ENCODE measurements around the gene HILPDA. TPM values are rescaled to one million over a fixed set of nuclear protein-coding genes. Genes with fewer than 3 reads are reported as not detected.
"Not testable (repeated sequence)": the region's sequence is repeated elsewhere in the genome, so short reads cannot be mapped to it uniquely, and the experiment has no call there.

The HILPDA gene
- polyA plus RNA-seq, 4 donors, result 1.8 to 19.1 (median 8.8) TPM

GRCh38 chr7:128497405-128497804 is 41.7 kb downstream of the HILPDA start:
- 96 to 97% (median 96%) methylated on average over 9 of the region's 9 CpGs for WGBS, 3 donors
- Histone ChIP-seq H3K9me3 (ENCODE audit: control insufficient read depth in 2 of 2, insufficient read depth in 1 of 2, low read depth in 1 of 2, low read length in 1 of 2) (no peaks in the 10 kb centered on the region), H3K27ac (ENCODE audit: low read depth in 1 of 3, low read length in 2 of 3) (no peak overlapping the region), H3K36me3 (ENCODE audit: control insufficient read depth in 3 of 3, insufficient read depth in 2 of 3, low read depth in 1 of 3, low read length in 3 of 3) (peaks cover 0 to 50% (median 2%) of the 10 kb centered on the region in 3 donors), H3K27me3 (ENCODE audit: control insufficient read depth in 3 of 3, insufficient read depth in 3 of 3, low read length in 3 of 3) (no peaks in the 10 kb centered on the region), H3K4me1 (ENCODE audit: control insufficient read depth in 3 of 3, insufficient read depth in 2 of 3, low read depth in 1 of 3, low read length in 2 of 3) (no peaks in the 10 kb centered on the region), H3K4me3 (ENCODE audit: low read depth in 1 of 3, low read length in 3 of 3) (no peak overlapping the region)
- FAIRE-seq, result no peak
- no peak for DNase-seq

DNA sequence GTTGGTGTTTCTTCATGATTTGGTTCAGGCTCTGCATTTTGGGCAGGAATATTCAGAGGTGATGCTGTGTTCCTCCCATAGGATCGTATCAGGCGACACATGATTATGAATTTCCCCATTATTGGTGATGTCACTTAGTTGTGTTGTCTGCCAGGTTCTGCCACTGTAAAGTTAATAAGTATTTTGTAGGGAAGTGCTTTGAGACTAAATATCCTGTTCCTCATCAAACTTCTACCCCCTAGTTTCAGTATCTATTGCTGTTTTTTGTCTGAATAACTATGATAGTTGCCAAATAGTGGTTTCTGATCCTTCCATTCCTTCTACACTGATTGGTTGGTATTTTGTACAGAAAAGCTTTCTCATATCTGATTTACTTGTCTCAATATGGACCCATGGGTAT is 49.7 kb downstream of the HILPDA start:
- DNase-seq; H3K4me1 ChIP-seq (ENCODE audit: control insufficient read depth in 3 of 3, insufficient read depth in 2 of 3, low read depth in 1 of 3, low read length in 2 of 3); H3K9me3 ChIP-seq (ENCODE audit: control insufficient read depth in 2 of 2, insufficient read depth in 1 of 2, low read depth in 1 of 2, low read length in 1 of 2); H3K4me3 ChIP-seq (ENCODE audit: low read depth in 1 of 3, low read length in 3 of 3); FAIRE-seq; H3K27me3 ChIP-seq (ENCODE audit: control insufficient read depth in 3 of 3, insufficient read depth in 3 of 3, low read length in 3 of 3); H3K27ac ChIP-seq (ENCODE audit: low read depth in 1 of 3, low read length in 2 of 3): not testable (repeated sequence)
- 83 to 91% (median 83%) methylated on average over 2 of the region's 2 CpGs for WGBS, 3 donors
- peaks cover 0 to 12% (median 0%) of the 10 kb centered on the region in 3 donors for H3K36me3 ChIP-seq (ENCODE audit: control insufficient read depth in 3 of 3, insufficient read depth in 2 of 3, low read depth in 1 of 3, low read length in 3 of 3)

- not testable (repeated sequence) for DNase-seq; H3K4me1 ChIP-seq (ENCODE audit: control insufficient read depth in 3 of 3, insufficient read depth in 2 of 3, low read depth in 1 of 3, low read length in 2 of 3); H3K27ac ChIP-seq (ENCODE audit: low read depth in 1 of 3, low read length in 2 of 3); FAIRE-seq; H3K27me3 ChIP-seq (ENCODE audit: control insufficient read depth in 3 of 3, insufficient read depth in 3 of 3, low read length in 3 of 3); H3K9me3 ChIP-seq (ENCODE audit: control insufficient read depth in 2 of 2, insufficient read depth in 1 of 2, low read depth in 1 of 2, low read length in 1 of 2); H3K4me3 ChIP-seq (ENCODE audit: low read depth in 1 of 3, low read length in 3 of 3); H3K36me3 ChIP-seq (ENCODE audit: control insufficient read depth in 3 of 3, insufficient read depth in 2 of 3, low read depth in 1 of 3, low read length in 3 of 3)
- 84 to 99% (median 94%) methylated on average over 3 of the region's 3 CpGs for WGBS, 3 donors
Observed at GRCh38 chr7:128506819-128507218, 51.1 kb downstream of the HILPDA start.

DNA sequence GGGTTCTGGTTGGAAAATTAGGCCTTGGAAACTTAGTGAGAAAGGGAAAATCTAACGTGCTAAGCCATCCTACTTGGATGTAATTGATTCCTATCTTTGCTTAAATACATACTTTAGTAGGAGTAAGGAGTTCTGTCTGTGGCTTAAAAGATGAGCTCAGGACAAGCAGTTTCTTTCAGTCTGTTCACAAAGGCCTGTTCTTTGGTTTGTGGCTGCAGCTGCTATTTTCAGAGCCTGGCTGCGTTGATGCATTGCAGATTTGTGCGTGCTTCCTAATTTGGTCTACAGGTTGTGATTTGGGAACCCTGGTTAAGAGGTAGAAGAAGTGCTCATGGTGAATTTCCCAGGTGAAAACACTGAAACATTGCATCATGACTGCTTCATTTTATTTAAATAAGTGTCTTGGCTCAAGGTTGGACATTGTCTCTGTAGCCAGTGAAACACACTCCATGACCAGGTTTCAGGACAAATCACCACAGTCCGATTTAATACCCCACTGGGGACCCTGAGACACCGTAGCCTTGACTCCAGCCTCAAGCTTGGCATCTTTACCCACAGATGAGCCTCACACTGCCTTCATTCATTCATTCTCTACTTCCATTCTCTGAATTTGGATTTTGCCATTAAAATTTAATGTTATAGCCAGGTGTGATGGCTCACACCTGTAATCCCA is 51.8 kb downstream of the HILPDA start:
- WGBS, 3 donors, result 81 to 89% (median 85%) methylated on average over 5 of the region's 5 CpGs
- DNase-seq; H3K4me3 ChIP-seq (ENCODE audit: low read depth in 1 of 3, low read length in 3 of 3); H3K4me1 ChIP-seq (ENCODE audit: control insufficient read depth in 3 of 3, insufficient read depth in 2 of 3, low read depth in 1 of 3, low read length in 2 of 3); H3K27me3 ChIP-seq (ENCODE audit: control insufficient read depth in 3 of 3, insufficient read depth in 3 of 3, low read length in 3 of 3); FAIRE-seq; H3K36me3 ChIP-seq (ENCODE audit: control insufficient read depth in 3 of 3, insufficient read depth in 2 of 3, low read depth in 1 of 3, low read length in 3 of 3); H3K9me3 ChIP-seq (ENCODE audit: control insufficient read depth in 2 of 2, insufficient read depth in 1 of 2, low read depth in 1 of 2, low read length in 1 of 2): not testable (repeated sequence)
- peak overlapping the region in 1 of 3 donors; percentile 20 for H3K27ac ChIP-seq (ENCODE audit: low read depth in 1 of 3, low read length in 2 of 3)

Other genes starting within 250 kb of the HILPDA start
- under 1 TPM in 1 of 4 donors, not detected in 3; 0.25 TPM for gene LEP, start 214.6 kb upstream of the HILPDA start, polyA plus RNA-seq
- 10 to 100 TPM; 11.2 to 23.2 (median 14.6) TPM for gene RBM28, start 112.0 kb upstream of the HILPDA start, polyA plus RNA-seq
- 1 to 10 TPM in 1 of 4 donors, under 1 TPM in 1, not detected in 2; 0.49 to 1.3 TPM for gene PRRT4, start 94.2 kb upstream of the HILPDA start, polyA plus RNA-seq
- 10 to 100 TPM in 3 of 4 donors, 1 to 10 TPM in 1; 4.5 to 19.0 (median 10.9) TPM for gene IMPDH1, start 45.9 kb upstream of the HILPDA start, polyA plus RNA-seq
- 10 to 100 TPM in 2 of 4 donors, 1 to 10 TPM in 2; 7.4 to 21.3 (median 11.2) TPM for gene METTL2B, start 20.9 kb downstream of the HILPDA start, polyA plus RNA-seq
- gene GARIN1A, start 216.4 kb downstream of the HILPDA start, polyA plus RNA-seq, result 1 to 10 TPM in 3 of 4 donors, under 1 TPM in 1; 0.37 to 2.0 (median 1.5) TPM